Measurements from ENCODE around the gene TRDMT1.

GRCh38 chr10:17214971-17215781 is 13.7 kb upstream of the TRDMT1 start:
- no peak for TF ChIP-seq CTCF (conservative IDR thresholded peaks at IDR 0.05; ENCODE audit: low read length)
- no peak for TF ChIP-seq EZH2phosphoT487 (IDR thresholded peaks at IDR 0.05; ENCODE audit: borderline replicate concordance, low read depth, low read length)
